Osteocyte (in vitro differentiated cells): ENCODE data around the gene VIP. TPM values are rescaled to one million over a fixed set of nuclear protein-coding genes. Genes with fewer than 3 reads are reported as not detected.

Experiments used
- DNase-seq: peaks from one replicate; pipeline ENCODE4 v3.0.0; 2021; ENCODE audit warnings: mixed read lengths; ENCODE audit not compliant: unreplicated experiment; ENCODE audit errors: extremely low spot score
- H3K27ac Mint-ChIP-seq: one replicate; pipeline ENCODE4 v1.8.0; 2021; ENCODE audit warnings: mild to moderate bottlenecking, mixed read lengths; ENCODE audit not compliant: unreplicated experiment
- H3K27me3 Mint-ChIP-seq: one replicate; pipeline ENCODE4 v1.8.0; 2021; ENCODE audit warnings: mixed read lengths; ENCODE audit not compliant: unreplicated experiment
- H3K36me3 Mint-ChIP-seq: one replicate; pipeline ENCODE4 v1.8.0; 2021; ENCODE audit warnings: mixed read lengths; ENCODE audit not compliant: unreplicated experiment
- H3K4me1 Mint-ChIP-seq: one replicate; pipeline ENCODE4 v1.8.0; 2021; ENCODE audit warnings: mixed read lengths; ENCODE audit not compliant: unreplicated experiment
- H3K4me3 Mint-ChIP-seq: one replicate; pipeline ENCODE4 v1.8.0; 2021; ENCODE audit warnings: mild to moderate bottlenecking, moderate library complexity, mixed read lengths; ENCODE audit not compliant: unreplicated experiment
- H3K9me3 Mint-ChIP-seq: one replicate; pipeline ENCODE4 v1.8.0; 2021; ENCODE audit warnings: mixed read lengths; ENCODE audit not compliant: unreplicated experiment
- total RNA-seq: library from RNA; stranded (reverse); gene quantifications from 2 replicates; pipeline ENCODE4 v1.2.1, GENCODE V29; 2021
- TF ChIP-seq, protein P1 (sequence below): fragments of 200-600 bp; sonication (generic); IDR thresholded peaks from 2 replicates; pipeline ENCODE4 v1.5.0; 2021; ENCODE audit warnings: antibody characterized with exemption, mild to moderate bottlenecking, moderate library complexity

VIP gene
- total RNA-seq, 1 donor from 2014 or later: not detected

DNA sequence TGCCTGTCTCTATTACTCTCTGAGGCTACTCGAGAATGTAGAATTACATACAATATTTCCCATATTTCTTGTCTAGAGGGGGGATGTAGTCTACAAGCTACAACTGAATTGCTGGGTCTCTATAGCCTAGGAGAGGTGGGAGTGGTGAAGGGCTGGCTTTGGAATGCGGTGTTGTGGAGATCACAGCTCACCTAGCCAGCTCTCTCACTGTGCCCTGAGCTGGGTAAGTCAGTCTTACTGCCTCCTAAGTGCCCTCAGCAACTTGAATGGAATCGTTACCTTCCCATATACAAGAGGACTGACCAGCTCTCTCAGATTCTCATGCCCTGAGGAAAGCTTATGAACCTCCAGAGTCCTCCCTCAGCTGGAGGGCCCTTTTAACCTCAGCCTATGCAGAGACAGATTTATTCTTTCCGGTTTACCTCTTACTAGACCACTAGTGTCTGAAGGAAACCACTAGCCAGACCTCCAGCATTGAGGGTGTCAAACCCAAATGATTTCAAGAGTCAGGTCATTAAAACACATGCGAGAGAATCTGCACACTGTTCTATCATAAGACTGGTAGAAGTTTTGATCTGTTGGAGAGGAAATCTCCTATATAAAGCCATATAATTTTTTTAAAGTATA lies 20.6 kb downstream of the VIP start:
- Mint-ChIP-seq H3K4me1 (no peaks in the 10 kb centered on the region), H3K27me3 (no peaks in the 10 kb centered on the region), H3K9me3 (no peaks in the 10 kb centered on the region), H3K27ac (no peak overlapping the region), H3K4me3 (no peak overlapping the region), H3K36me3 (no peaks in the 10 kb centered on the region)
- TF ChIP-seq, protein P1, sequence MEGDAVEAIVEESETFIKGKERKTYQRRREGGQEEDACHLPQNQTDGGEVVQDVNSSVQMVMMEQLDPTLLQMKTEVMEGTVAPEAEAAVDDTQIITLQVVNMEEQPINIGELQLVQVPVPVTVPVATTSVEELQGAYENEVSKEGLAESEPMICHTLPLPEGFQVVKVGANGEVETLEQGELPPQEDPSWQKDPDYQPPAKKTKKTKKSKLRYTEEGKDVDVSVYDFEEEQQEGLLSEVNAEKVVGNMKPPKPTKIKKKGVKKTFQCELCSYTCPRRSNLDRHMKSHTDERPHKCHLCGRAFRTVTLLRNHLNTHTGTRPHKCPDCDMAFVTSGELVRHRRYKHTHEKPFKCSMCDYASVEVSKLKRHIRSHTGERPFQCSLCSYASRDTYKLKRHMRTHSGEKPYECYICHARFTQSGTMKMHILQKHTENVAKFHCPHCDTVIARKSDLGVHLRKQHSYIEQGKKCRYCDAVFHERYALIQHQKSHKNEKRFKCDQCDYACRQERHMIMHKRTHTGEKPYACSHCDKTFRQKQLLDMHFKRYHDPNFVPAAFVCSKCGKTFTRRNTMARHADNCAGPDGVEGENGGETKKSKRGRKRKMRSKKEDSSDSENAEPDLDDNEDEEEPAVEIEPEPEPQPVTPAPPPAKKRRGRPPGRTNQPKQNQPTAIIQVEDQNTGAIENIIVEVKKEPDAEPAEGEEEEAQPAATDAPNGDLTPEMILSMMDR: no peak
- DNase-seq: no peak

DNA sequence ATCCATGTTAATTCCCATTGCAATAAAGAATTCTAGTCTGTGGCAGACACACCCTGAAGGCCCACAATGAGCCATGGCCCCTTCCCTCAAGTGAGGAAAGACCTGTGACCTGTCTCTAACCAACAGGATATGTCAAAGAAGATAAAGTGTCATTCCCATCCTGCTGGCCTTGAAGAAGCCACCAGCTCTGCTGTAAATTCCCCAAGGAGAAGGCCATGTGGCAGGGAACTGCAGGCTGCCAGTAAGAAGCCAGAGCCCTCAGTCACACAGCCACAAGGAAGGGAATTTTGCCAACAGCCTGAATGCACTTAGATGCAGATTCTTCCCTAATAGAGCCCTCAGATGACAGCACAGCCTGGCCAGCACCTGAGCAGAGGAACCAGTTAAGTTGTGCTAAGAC lies 24.8 kb downstream of the VIP start:
- Mint-ChIP-seq H3K27ac (no peak overlapping the region), H3K4me3 (no peak overlapping the region), H3K36me3 (no peaks in the 10 kb centered on the region), H3K4me1 (no peaks in the 10 kb centered on the region), H3K27me3 (no peaks in the 10 kb centered on the region), H3K9me3 (no peaks in the 10 kb centered on the region)
- no peak for DNase-seq
- TF ChIP-seq, protein P1: no peak

DNA sequence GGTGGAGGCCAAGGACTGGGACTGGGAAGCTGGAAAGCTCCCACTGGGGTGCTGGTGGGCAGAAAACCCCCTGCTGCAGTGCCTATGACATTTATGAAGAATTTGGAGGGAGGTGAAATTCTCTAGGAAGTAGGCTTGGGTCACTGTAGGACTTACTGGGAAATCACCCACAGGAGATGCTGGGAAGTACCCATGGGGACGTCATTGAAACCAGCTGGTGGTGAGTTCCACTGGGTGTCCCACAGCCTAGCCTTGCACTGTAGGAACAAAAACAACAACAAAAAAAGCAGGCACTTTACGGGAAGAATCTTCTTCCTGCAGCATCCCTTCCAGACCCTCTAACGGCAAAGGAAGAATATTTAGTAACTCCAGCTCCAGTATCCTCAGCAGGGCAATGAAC lies 26.2 kb downstream of the VIP start:
- TF ChIP-seq, protein P1: no peak
- H3K36me3 Mint-ChIP-seq: no peaks in the 10 kb centered on the region
- no peak overlapping the region for H3K27ac Mint-ChIP-seq
- DNase-seq: no peak
- H3K9me3 Mint-ChIP-seq: no peaks in the 10 kb centered on the region
- H3K4me1 Mint-ChIP-seq: no peaks in the 10 kb centered on the region
- H3K4me3 Mint-ChIP-seq: no peak overlapping the region
- H3K27me3 Mint-ChIP-seq: no peaks in the 10 kb centered on the region

GRCh38 chr6:152783217-152783878 lies 32.8 kb downstream of the VIP start:
- no peaks in the 10 kb centered on the region for H3K36me3 Mint-ChIP-seq
- DNase-seq: no peak
- H3K4me1 Mint-ChIP-seq: no peaks in the 10 kb centered on the region
- no peaks in the 10 kb centered on the region for H3K27me3 Mint-ChIP-seq
- H3K9me3 Mint-ChIP-seq: no peaks in the 10 kb centered on the region
- TF ChIP-seq, protein P1: no peak
- H3K27ac Mint-ChIP-seq: no peak overlapping the region
- no peak overlapping the region for H3K4me3 Mint-ChIP-seq

GRCh38 chr6:152794696-152795095 lies 44.1 kb downstream of the VIP start:
- TF ChIP-seq, protein P1: no peak
- no peaks in the 10 kb centered on the region for H3K9me3 Mint-ChIP-seq
- H3K27ac Mint-ChIP-seq: no peak overlapping the region
- H3K36me3 Mint-ChIP-seq: no peaks in the 10 kb centered on the region
- peaks cover 8% of the 10 kb centered on the region for H3K27me3 Mint-ChIP-seq
- no peak overlapping the region for H3K4me3 Mint-ChIP-seq
- DNase-seq: no peak
- H3K4me1 Mint-ChIP-seq: no peaks in the 10 kb centered on the region
